CD14-positive monocyte (primary cell): ENCODE data around the gene GALNS. TPM values are rescaled to one million over a fixed set of nuclear protein-coding genes. Genes with fewer than 3 reads are reported as not detected.

Experiments
- DNase-seq, 3 donors: peaks; one replicate each; pipeline ENCODE4 v3.0.0-alpha.2; 2011 to 2022
- H2AFZ ChIP-seq: 2 replicates; pipeline ENCODE4 v1.6.0; 2012; ENCODE audit warnings: mild to moderate bottlenecking, low read depth, low read length, inconsistent platforms; ENCODE audit not compliant: insufficient read depth, poor library complexity, severe bottlenecking
- H3K27ac ChIP-seq, 2 donors: 1 replicate in 1 of 2; 2 replicates in 1 of 2; pipeline ENCODE4 v1.5.1; 2012 to 2013; ENCODE audit warnings: low read length in 2 of 2, control low read depth in 1 of 2, inconsistent platforms in 1 of 2, low read depth in 1 of 2, mild to moderate bottlenecking in 1 of 2
- H3K27me3 ChIP-seq, 2 donors: one replicate each; pipeline versions ENCODE4 v1.6.0 to v1.6.1; 2011 to 2013; ENCODE audit warnings: low read length in 2 of 2; ENCODE audit not compliant: control insufficient read depth in 2 of 2, insufficient read depth in 2 of 2
- H3K36me3 ChIP-seq, 2 donors: replicated peaks in 1 of 2; 1 replicate in 1 of 2; 2 replicates in 1 of 2; pipeline versions ENCODE4 v1.5.1 to v1.6.1; 2012 to 2013; ENCODE audit warnings: low read length in 2 of 2, control low read depth in 1 of 2, inconsistent platforms in 1 of 2, mild to moderate bottlenecking in 1 of 2; ENCODE audit not compliant: insufficient read depth in 2 of 2, control insufficient read depth in 1 of 2
- H3K4me1 ChIP-seq, 2 donors: 1 replicate in 1 of 2; 2 replicates in 1 of 2; pipeline versions ENCODE4 v1.5.1 to v1.6.1; 2012 to 2013; ENCODE audit warnings: low read length in 2 of 2, control low read depth in 1 of 2, inconsistent platforms in 1 of 2, mild to moderate bottlenecking in 1 of 2, moderate library complexity in 1 of 2; ENCODE audit not compliant: insufficient read depth in 2 of 2, control insufficient read depth in 1 of 2
- H3K4me2 ChIP-seq: replicated peaks from 2 replicates; pipeline ENCODE3; 2012; ENCODE audit warnings: low read length, moderate library complexity, mild to moderate bottlenecking; ENCODE audit not compliant: poor library complexity, severe bottlenecking; ENCODE audit errors: extremely low read depth
- H3K4me3 ChIP-seq, 3 experiments: fragments of 200-600 bp in 1 of 3; sonication (generic) in 1 of 3; replicated peaks in 1 of 3; 1 replicate in 2 of 3; 2 replicates in 1 of 3; pipeline ENCODE4 v1.5.1; 2011 to 2013; ENCODE audit warnings: low read length in 3 of 3, mild to moderate bottlenecking in 3 of 3, control low read depth in 2 of 3, low read depth in 2 of 3, inconsistent platforms in 1 of 3, moderate library complexity in 1 of 3
- H3K79me2 ChIP-seq: 2 replicates; pipeline ENCODE4 v1.6.0; 2012; ENCODE audit warnings: mild to moderate bottlenecking, control low read depth, inconsistent platforms, low read length, moderate library complexity; ENCODE audit not compliant: insufficient read depth
- H3K9ac ChIP-seq: 2 replicates; pipeline ENCODE4 v1.6.0; 2017; ENCODE audit warnings: low read length, mild to moderate bottlenecking; ENCODE audit not compliant: insufficient read depth, poor library complexity, severe bottlenecking
- H3K9me3 ChIP-seq, 2 donors: replicated peaks in 1 of 2; 1 replicate in 1 of 2; 2 replicates in 1 of 2; pipeline versions ENCODE4 v1.5.1 to v1.6.1; 2012 to 2013; ENCODE audit warnings: low read length in 2 of 2, control low read depth in 1 of 2; ENCODE audit not compliant: control insufficient read depth in 1 of 2, insufficient read depth in 1 of 2
- H4K20me1 ChIP-seq: 2 replicates; pipeline ENCODE4 v1.6.0; 2012; ENCODE audit warnings: mild to moderate bottlenecking, low read length, control low read depth, moderate library complexity; ENCODE audit not compliant: insufficient read depth
- H3K27ac Mint-ChIP-seq, 7 donors: one replicate each; pipeline ENCODE4 v1.8.0; 2020; ENCODE audit warnings: mild to moderate bottlenecking in 7 of 7, mixed read lengths in 7 of 7, moderate library complexity in 6 of 7, inconsistent platforms in 2 of 7
- H3K27me3 Mint-ChIP-seq, 3 donors: one replicate each; pipeline ENCODE4 v1.8.0; 2021 to 2022; ENCODE audit warnings: low read depth in 3 of 3, mild to moderate bottlenecking in 3 of 3, mixed read lengths in 3 of 3, moderate library complexity in 3 of 3, inconsistent platforms in 1 of 3
- H3K36me3 Mint-ChIP-seq, 2 donors: one replicate each; pipeline ENCODE4 v1.8.0; 2020; ENCODE audit warnings: mixed read lengths in 2 of 2, inconsistent platforms in 1 of 2, mild to moderate bottlenecking in 1 of 2
- H3K4me1 Mint-ChIP-seq: one replicate; pipeline ENCODE4 v1.8.0; 2020; ENCODE audit warnings: mild to moderate bottlenecking, mixed read lengths
- H3K4me3 Mint-ChIP-seq, 2 donors: one replicate each; pipeline ENCODE4 v1.8.0; 2020; ENCODE audit warnings: mild to moderate bottlenecking in 2 of 2, mixed read lengths in 2 of 2, moderate library complexity in 1 of 2
- H3K9me3 Mint-ChIP-seq, 7 donors: one replicate each; pipeline ENCODE4 v1.8.0; 2020 to 2022; ENCODE audit warnings: mixed read lengths in 7 of 7, mild to moderate bottlenecking in 6 of 7, moderate library complexity in 6 of 7, inconsistent platforms in 2 of 7
- CTCF ChIP-seq: fragments of 200-600 bp; IDR thresholded peaks from one replicate; pipeline ENCODE4 v1.8.0; 2022; ENCODE audit warnings: antibody characterized with exemption, mild to moderate bottlenecking
- WGBS: methylation state at CpG from one replicate; pipeline ENCODE4 v1.1.5; 2013; ENCODE audit warnings: missing lambda C conversion rate; ENCODE audit not compliant: insufficient coverage; 5-methylcytosine and 5-hydroxymethylcytosine counted together
- intact Hi-C, 2 donors: fragments of 100-400 bp; cut with micrococcal nuclease; formaldehyde crosslinking; loops; one replicate each; pipeline versions ENCODE4 v1.15.0 to v1.15.1; 2023
- polyA plus RNA-seq, 3 donors: library from polyadenylated mRNA; depleted of rRNA in 1 of 3; unstranded in 2 of 3; stranded (reverse) in 1 of 3; fragments of 300-500 nt in 2 of 3; fragments of >200 nt in 1 of 3; fragmentation: Illumina TruSeq in 2 of 3; gene quantifications; 1 replicate in 2 of 3; 2 replicates in 1 of 3; pipeline ENCODE4 v1.2.3, GENCODE V29; 2012 to 2021

GALNS gene
- polyA plus RNA-seq, 3 donors = 20.2 to 34.4 (median 32.2) TPM

DNA sequence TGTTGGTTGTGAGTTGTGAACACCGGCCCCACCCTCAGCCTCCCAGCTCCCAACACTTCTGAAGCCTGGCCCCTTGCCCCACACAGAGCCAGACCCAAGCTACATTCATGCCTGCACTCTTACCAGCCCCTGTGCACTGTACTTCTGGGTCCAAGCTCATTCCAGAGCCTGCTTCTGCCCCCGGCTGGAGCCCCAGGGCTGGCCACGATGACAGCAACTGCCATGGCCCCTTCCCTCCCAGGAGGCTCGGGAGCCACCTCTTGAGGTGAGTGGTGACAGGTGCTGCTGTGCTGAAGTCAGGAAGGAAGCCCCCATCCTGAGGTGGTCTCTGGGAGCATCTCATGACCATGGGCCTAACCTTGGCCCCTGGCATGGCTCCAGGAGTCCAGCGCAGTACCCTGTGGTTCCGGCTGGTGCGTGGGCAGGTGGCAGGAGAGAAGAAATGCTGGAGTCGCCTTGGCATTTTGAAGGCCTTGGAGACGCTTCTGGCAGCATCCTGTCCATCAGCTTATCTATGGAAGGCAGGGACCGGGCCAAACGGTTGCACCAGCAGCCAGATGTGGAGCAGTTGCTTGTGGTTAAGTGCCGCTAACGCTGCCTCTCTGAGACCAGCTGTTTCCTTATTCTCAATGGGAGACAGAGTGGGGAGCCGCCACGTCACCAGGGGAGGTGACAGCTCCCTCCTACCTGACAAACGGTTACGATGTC lies 57.0 kb downstream of the GALNS start:
- Histone ChIP-seq H3K27ac (no peak overlapping the region), H2AFZ (no peak overlapping the region), H3K9ac (no peak overlapping the region), H3K4me1 (peaks cover 48 to 60% of the 10 kb centered on the region in 2 donors), H3K4me2 (peak overlapping the region; percentile 30), H3K27me3 (no peaks in the 10 kb centered on the region), H3K9me3 (no peaks in the 10 kb centered on the region), H3K4me3 (no peak overlapping the region), H3K36me3 (no peaks in the 10 kb centered on the region), H3K79me2 (peaks cover 36% of the 10 kb centered on the region), H4K20me1 (no peaks in the 10 kb centered on the region)
- Mint-ChIP-seq H3K4me3 (peak overlapping the region in 1 of 2 donors; percentile 44), H3K27me3 (peaks cover 0 to 2% (median 0%) of the 10 kb centered on the region in 3 donors), H3K4me1 (peaks cover 38% of the 10 kb centered on the region), H3K27ac (no peak overlapping the region), H3K36me3 (peaks cover 2 to 3% of the 10 kb centered on the region in 2 donors), H3K9me3 (peaks cover 0 to 5% (median 0%) of the 10 kb centered on the region in 7 donors)
- intact Hi-C loops = no loop called here
- no peak for TF ChIP-seq CTCF
- WGBS = 9% methylated on average over 15 of the region's 17 CpGs
- peak in 2 of 3 donors; percentile 48 to 58 for DNase-seq

DNA sequence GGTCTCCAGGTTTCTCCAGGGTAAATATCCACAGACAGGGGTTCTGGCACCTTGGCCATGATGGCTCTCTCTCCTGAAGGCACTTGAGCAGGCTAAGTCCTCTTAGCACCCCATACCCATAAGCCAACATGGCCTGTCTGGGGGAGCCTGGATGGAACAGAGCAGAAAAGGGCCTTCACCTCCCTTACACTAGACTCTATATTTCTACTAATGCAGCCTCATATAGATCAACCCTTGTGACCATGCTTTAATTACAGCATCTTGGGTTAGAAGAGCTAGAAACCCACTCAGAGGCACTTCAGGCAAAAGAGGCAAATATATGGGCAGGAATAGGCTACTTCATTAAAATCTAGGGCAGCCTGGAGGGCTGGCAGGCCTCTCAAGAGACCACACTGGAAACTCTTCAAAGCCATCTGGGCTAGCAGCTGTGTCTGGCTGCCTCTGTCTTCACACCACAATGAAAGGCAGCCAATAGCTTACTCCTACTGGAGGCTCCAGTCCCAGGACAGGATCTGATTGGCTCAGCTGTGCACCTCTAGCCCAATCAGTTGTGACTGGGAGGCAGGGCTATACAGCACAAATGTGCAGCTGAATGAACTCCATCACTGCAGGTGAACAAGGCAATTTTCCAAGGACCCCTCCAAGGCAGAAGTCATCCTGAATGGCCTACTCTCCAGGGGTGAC lies 57.8 kb downstream of the GALNS start:
- Histone ChIP-seq H3K4me2 (no peak overlapping the region), H3K27ac (no peak overlapping the region), H3K27me3 (no peaks in the 10 kb centered on the region), H4K20me1 (no peaks in the 10 kb centered on the region), H2AFZ (no peak overlapping the region), H3K4me1 (peaks cover 48 to 60% of the 10 kb centered on the region in 2 donors), H3K36me3 (no peaks in the 10 kb centered on the region), H3K9ac (no peak overlapping the region), H3K79me2 (peaks cover 34% of the 10 kb centered on the region), H3K4me3 (no peak overlapping the region), H3K9me3 (no peaks in the 10 kb centered on the region)
- H3K36me3 Mint-ChIP-seq = peaks cover 2 to 3% of the 10 kb centered on the region in 2 donors
- peaks cover 0 to 2% (median 0%) of the 10 kb centered on the region in 3 donors for H3K27me3 Mint-ChIP-seq
- DNase-seq = no peak
- H3K9me3 Mint-ChIP-seq = peaks cover 0 to 5% (median 0%) of the 10 kb centered on the region in 7 donors
- intact Hi-C loops = no loop called here
- H3K4me3 Mint-ChIP-seq = peak overlapping the region in 1 of 2 donors; percentile 21
- no peak overlapping the region for H3K27ac Mint-ChIP-seq
- TF ChIP-seq CTCF = no peak
- peaks cover 40% of the 10 kb centered on the region for H3K4me1 Mint-ChIP-seq
